SK-N-SH treated with all-trans-retinoic acid at 6 μM for 48 hours (cell line): ENCODE data around the gene BOD1L1.
A peak's percentile ranks its signal among the peaks of the same experiment; 100 is the strongest.

Experiments
- ATAC-seq: fragments of 200-7000 bp; cut with Tn5 transposase; 3 replicates; pipeline ENCODE4 v1.9.1; 2020; ENCODE audit warnings: mild to moderate bottlenecking, moderate library complexity
- ARNTL ChIP-seq: fragments of 450-650 bp; formaldehyde crosslinking; IDR thresholded peaks from 2 replicates; pipeline ENCODE4 v1.5.0; 2020; ENCODE audit warnings: low read depth, mild to moderate bottlenecking, moderate library complexity, borderline replicate concordance
- BACH2 ChIP-seq: fragments of 250-450 bp; sonication (Bioruptor Pico); IDR thresholded peaks from 2 replicates; pipeline ENCODE4 v1.9.0; 2021; ENCODE audit warnings: mild to moderate bottlenecking, borderline replicate concordance
- CREB5 ChIP-seq: fragments of 250-450 bp; sonication (Bioruptor Pico); IDR thresholded peaks from 2 replicates; pipeline ENCODE4 v1.5.1; 2020; ENCODE audit warnings: low read depth, mild to moderate bottlenecking, moderate library complexity
- CSDC2 ChIP-seq: fragments of 250-450 bp; sonication (Bioruptor Pico); IDR thresholded peaks from 2 replicates; pipeline ENCODE4 v1.5.0; 2020; ENCODE audit warnings: mild to moderate bottlenecking, moderate library complexity
- CSRNP3 ChIP-seq: fragments of 250-450 bp; sonication (Bioruptor Pico); IDR thresholded peaks from 2 replicates; pipeline ENCODE4 v1.5.1; 2021; ENCODE audit warnings: mild to moderate bottlenecking, moderate library complexity
- GLIS3 ChIP-seq: fragments of 250-450 bp; sonication (Bioruptor Pico); IDR thresholded peaks from 2 replicates; pipeline ENCODE4 v1.5.0; 2020; ENCODE audit warnings: mild to moderate bottlenecking, moderate library complexity
- ISL1 ChIP-seq: fragments of 250-450 bp; sonication (Bioruptor Pico); IDR thresholded peaks from 2 replicates; pipeline ENCODE4 v2.1.2; 2022; ENCODE audit warnings: mild to moderate bottlenecking, moderate library complexity
- OSR1 ChIP-seq: fragments of 250-450 bp; sonication (Bioruptor Pico); IDR thresholded peaks from 2 replicates; pipeline ENCODE4 v1.8.0; 2022; ENCODE audit warnings: moderate library complexity, mild to moderate bottlenecking, inconsistent platforms
- PATZ1 ChIP-seq: fragments of 250-450 bp; sonication (Bioruptor Pico); IDR thresholded peaks from 2 replicates; pipeline ENCODE4 v1.8.0; 2020; ENCODE audit warnings: mild to moderate bottlenecking, moderate library complexity, borderline replicate concordance
- POU6F1 ChIP-seq: fragments of 250-450 bp; sonication (Bioruptor Pico); IDR thresholded peaks from 2 replicates; pipeline ENCODE4 v1.8.0; 2021; ENCODE audit warnings: low read depth, mild to moderate bottlenecking, moderate library complexity, borderline replicate concordance
- PPARA ChIP-seq: fragments of 250-450 bp; sonication (Bioruptor Pico); IDR thresholded peaks from 2 replicates; pipeline ENCODE4 v1.5.0; 2020; ENCODE audit warnings: mild to moderate bottlenecking, borderline replicate concordance
- RARB ChIP-seq: fragments of 250-450 bp; sonication (Bioruptor Pico); IDR thresholded peaks from 2 replicates; pipeline ENCODE4 v1.8.0; 2021; ENCODE audit warnings: mild to moderate bottlenecking, moderate library complexity
- TCF4 ChIP-seq: fragments of 250-450 bp; sonication (Bioruptor Pico); IDR thresholded peaks from 2 replicates; pipeline ENCODE4 v1.8.0; 2021; ENCODE audit warnings: mild to moderate bottlenecking, moderate library complexity, borderline replicate concordance
- TOX ChIP-seq: fragments of 250-450 bp; sonication (Bioruptor Pico); IDR thresholded peaks from 2 replicates; pipeline ENCODE4 v1.8.0; 2021; ENCODE audit warnings: mild to moderate bottlenecking, moderate library complexity, borderline replicate concordance
- ZC3H10 ChIP-seq: fragments of 250-450 bp; sonication (Bioruptor Pico); IDR thresholded peaks from 2 replicates; pipeline ENCODE4 v1.5.1; 2021; ENCODE audit warnings: mild to moderate bottlenecking, moderate library complexity
- ZFP3 ChIP-seq: fragments of 250-450 bp; sonication (Bioruptor Pico); IDR thresholded peaks from 2 replicates; pipeline ENCODE4 v1.5.0; 2020; ENCODE audit warnings: mild to moderate bottlenecking, moderate library complexity
- ZFP30 ChIP-seq: fragments of 450-650 bp; formaldehyde crosslinking; IDR thresholded peaks from 2 replicates; pipeline ENCODE4 v1.5.0; 2022; ENCODE audit warnings: mild to moderate bottlenecking, moderate library complexity
- ZNF565 ChIP-seq: fragments of 450-650 bp; formaldehyde crosslinking; conservative IDR thresholded peaks from 2 replicates; pipeline ENCODE4 v1.5.0; 2020; ENCODE audit warnings: low read depth, mild to moderate bottlenecking, moderate library complexity
- ZNF70 ChIP-seq: fragments of 450-650 bp; formaldehyde crosslinking; IDR thresholded peaks from 2 replicates; pipeline ENCODE4 v1.5.0; 2020; ENCODE audit warnings: mild to moderate bottlenecking, moderate library complexity
- ZNF8 ChIP-seq: fragments of 450-650 bp; formaldehyde crosslinking; IDR thresholded peaks from 2 replicates; pipeline ENCODE4 v1.5.0; 2020; ENCODE audit warnings: mild to moderate bottlenecking, moderate library complexity

The BOD1L1 gene

GRCh38 chr4:13627606-13628311 lies at the start of gene BOD1L1:
Gene BOD1L1 (minus strand): TSS chr4:13627725. CDS start chr4:13627587, 138 bp downstream.
- peak; percentile 94 for ATAC-seq
- TF ChIP-seq PATZ1 (CRISPR knock-in tag) (no peak), ZFP30 (CRISPR knock-in tag) (no peak), ZNF565 (CRISPR knock-in tag) (no peak), CSDC2 (CRISPR knock-in tag) (no peak), ZNF8 (CRISPR knock-in tag) (no peak), RARB (CRISPR knock-in tag) (no peak), ZFP3 (CRISPR knock-in tag) (0 out of 2 replicates have a peak, but pooled peaks have one; percentile 36), TOX (CRISPR knock-in tag) (no peak), POU6F1 (CRISPR knock-in tag) (0 out of 2 replicates have a peak, but pooled peaks have one; percentile 76), ZC3H10 (no peak)
- TF ChIP-seq, all 23 proteins: peak for 2

GRCh38 chr4:13674971-13675370 lies 47.4 kb upstream of the BOD1L1 start:
- no peak for ATAC-seq
- TF ChIP-seq TCF4 = no peak
- no peak for TF ChIP-seq CSRNP3 (CRISPR knock-in tag)
- TF ChIP-seq CREB5 (CRISPR knock-in tag) = no peak
- TF ChIP-seq ZFP3 (CRISPR knock-in tag) = no peak
- TF ChIP-seq BACH2 = no peak
- no peak for TF ChIP-seq ZNF8 (CRISPR knock-in tag)
- TF ChIP-seq ZNF70 (CRISPR knock-in tag) = no peak
- no peak for TF ChIP-seq POU6F1 (CRISPR knock-in tag)
- TF ChIP-seq ARNTL (CRISPR knock-in tag) = no peak
- TF ChIP-seq ISL1 = no peak
- no peak for TF ChIP-seq OSR1 (CRISPR knock-in tag)
- TF ChIP-seq ZC3H10 = no peak
- no peak for TF ChIP-seq ZNF565 (CRISPR knock-in tag)

- no peak for ATAC-seq
- TF ChIP-seq OSR1 (CRISPR knock-in tag) (no peak), ZFP30 (CRISPR knock-in tag) (no peak), ZNF565 (CRISPR knock-in tag) (no peak), POU6F1 (CRISPR knock-in tag) (no peak), PPARA (CRISPR knock-in tag) (no peak), BACH2 (no peak), GLIS3 (CRISPR knock-in tag) (no peak)
Measured at GRCh38 chr4:13673167-13673566, 45.6 kb upstream of the BOD1L1 start.
